ENCODE measurements around the gene SNRPE. TPM values are rescaled to one million over a fixed set of nuclear protein-coding genes. Genes with fewer than 3 reads are reported as not detected.

Gene SNRPE
- total and polyA plus RNA-seq, 9 of the 15 experiments (the other 6 are each of a cell fraction or from before 2014, with no cell fraction given), result 216 to 1,893 (median 487) TPM

GRCh38 chr1:203861379-203862184, at the start of gene SNRPE (continued):
- TF ChIP-seq ZNF318 (IDR thresholded peaks at IDR 0.05; ENCODE audit: borderline replicate concordance in 1 of 2, low read depth in 1 of 2) (peak in 1 of 2 experiments; percentile 81; a peak in 2 of 4 replicates), NFE2 (IDR thresholded peaks at IDR 0.05; ENCODE audit: low read depth) (peak; percentile 38; the same call in 1 of the 2 replicates), CGGBP1 (CRISPR knock-in tag; IDR thresholded peaks at IDR 0.05) (peak; percentile 39; the same call in 1 of the 2 replicates), ZZZ3 (IDR thresholded peaks at IDR 0.05) (peak; percentile 96), NFE2L1 (tag; IDR thresholded peaks at IDR 0.05; ENCODE audit: borderline replicate concordance, low read depth) (no peak), EP400 (IDR thresholded peaks at IDR 0.05) (peak; percentile 100), TEAD2 (tag; IDR thresholded peaks at IDR 0.05) (no peak), PYGO2 (tag; IDR thresholded peaks at IDR 0.05) (no peak; the same call in 1 of the 2 replicates), ZNF143 (CRISPR knock-in tag; IDR thresholded peaks at IDR 0.05) (peak; percentile 76), ZSCAN29 (IDR thresholded peaks at IDR 0.05) (peak; percentile 64), POLR2B (IDR thresholded peaks at IDR 0.05; ENCODE audit: low read depth, partially characterized antibody) (peak; percentile 92), ZHX1 (conservative IDR thresholded peaks at IDR 0.05; ENCODE audit: low read length) (peak; percentile 85; the same call in 1 of the 2 replicates), NFYB (IDR thresholded peaks at IDR 0.05; ENCODE audit: extremely low read depth, insufficient read length) (no peak), ZNF41 (CRISPR knock-in tag; conservative IDR thresholded peaks at IDR 0.05) (no peak), MBD2 (IDR thresholded peaks at IDR 0.05; ENCODE audit: borderline replicate concordance, low read depth) (peak; percentile 89), ZNF644 (tag; IDR thresholded peaks at IDR 0.05; ENCODE audit: low read depth) (peak; percentile 77)

Data from K562 (cell line).